HCT116 (cell line): ENCODE results near the gene TMA7.
"Not testable (repeated sequence)": the region's sequence is repeated elsewhere in the genome, so short reads cannot be mapped to it uniquely, and the experiment has no call there.

ENCODE experiments used
- CEBPB ChIP-seq: IDR thresholded peaks from 2 replicates; pipeline ENCODE4 v1.6.1; 2012; ENCODE audit warnings: low read depth
- CTCF ChIP-seq, 3 experiments: fragments of 200-600 bp in 1 of 3; sonication (generic) in 1 of 3; IDR thresholded peaks in 2 of 3; conservative IDR thresholded peaks in 1 of 3; 2 replicates each; pipeline ENCODE4 v1.5.1; 2012 to 2017; ENCODE audit warnings: low read depth in 2 of 3, low read length in 2 of 3, antibody characterized with exemption in 1 of 3, borderline replicate concordance in 1 of 3, control low read depth in 1 of 3, mild to moderate bottlenecking in 1 of 3, mixed read lengths in 1 of 3, mixed run types in 1 of 3, moderate library complexity in 1 of 3; ENCODE audit not compliant: insufficient read depth in 1 of 3
- EGR1 ChIP-seq: IDR thresholded peaks from 2 replicates; pipeline ENCODE4 v1.6.1; 2012; ENCODE audit warnings: low read depth

GRCh38 chr3:48474031-48474430 is 34.0 kb downstream of the TMA7 start:
- TF ChIP-seq CTCF (IDR thresholded peaks at IDR 0.05 in 2 of 3, conservative IDR thresholded peaks at IDR 0.05 in 1 of 3; ENCODE audit: borderline replicate concordance in 1 of 3, insufficient read depth in 1 of 3, low read depth in 2 of 3, low read length in 2 of 3); CEBPB; EGR1: not testable (repeated sequence)
